Heart left ventricle (tissue), 16 donors: ENCODE results near the gene MEGF11. TPM values are rescaled to one million over a fixed set of nuclear protein-coding genes. Genes with fewer than 3 reads are reported as not detected.

Experiments
- ATAC-seq, 4 donors: fragments of 200-7000 bp; cut with Tn5 transposase; one replicate each; pipeline ENCODE4 v1.9.1; 2020 to 2022; ENCODE audit warnings: moderate library complexity in 4 of 4, mild to moderate bottlenecking in 3 of 4, moderate number of reproducible peaks in 1 of 4
- DNase-seq, 5 donors: peaks; one replicate each; pipeline ENCODE4 v3.0.0-alpha.2; 2020
- H3K27ac ChIP-seq, 12 donors: fragments of 200-600 bp; sonication (generic) in 4 of 12; one replicate each; pipeline versions ENCODE4 v1.5.0 to v1.8.0; 2016 to 2022; ENCODE audit warnings: mild to moderate bottlenecking in 2 of 12
- H3K27me3 ChIP-seq, 9 donors: fragments of 200-600 bp; sonication (generic) in 2 of 9; one replicate each; pipeline versions ENCODE4 v1.5.1 to v1.8.0; 2016 to 2022; ENCODE audit warnings: mild to moderate bottlenecking in 3 of 9
- H3K36me3 ChIP-seq, 9 donors: fragments of 200-600 bp; sonication (generic) in 2 of 9; one replicate each; pipeline versions ENCODE4 v1.5.0 to v1.8.0; 2018 to 2022; ENCODE audit warnings: mild to moderate bottlenecking in 2 of 9
- H3K4me1 ChIP-seq, 12 donors: fragments of 200-600 bp; sonication (generic) in 4 of 12; one replicate each; pipeline versions ENCODE4 v1.5.0 to v1.8.0; 2016 to 2022; ENCODE audit warnings: mild to moderate bottlenecking in 3 of 12
- H3K4me3 ChIP-seq, 12 donors: fragments of 200-600 bp; sonication (generic) in 4 of 12; one replicate each; pipeline versions ENCODE4 v1.5.0 to v1.8.0; 2017 to 2022; ENCODE audit warnings: mild to moderate bottlenecking in 9 of 12, moderate library complexity in 4 of 12
- H3K9me3 ChIP-seq, 12 donors: fragments of 200-600 bp; sonication (generic) in 4 of 12; one replicate each; pipeline versions ENCODE4 v1.5.0 to v1.8.0; 2016 to 2022; ENCODE audit warnings: mild to moderate bottlenecking in 1 of 12
- POLR2A ChIP-seq, 2 donors: fragments of 450-650 bp; IDR thresholded peaks; one replicate each; pipeline ENCODE4 v1.6.1; 2017; ENCODE audit warnings: antibody characterized with exemption in 2 of 2, mild to moderate bottlenecking in 2 of 2, moderate library complexity in 2 of 2
- WGBS, 4 donors: extraction: QIAGEN DNeasy Blood & Tissue Kit in 2 of 4; methylation state at CpG; one replicate each; pipeline versions ENCODE4 v1.1.5 to v1.1.7; 2013 to 2018; 5-methylcytosine and 5-hydroxymethylcytosine counted together
- intact Hi-C, 10 donors: fragments of 100-400 bp; cut with DNase I; formaldehyde crosslinking; loops; one replicate each; pipeline versions ENCODE4 v1.11.1 to v1.14.2; 2022
- polyA plus RNA-seq, 2 donors: library from polyadenylated mRNA; stranded (reverse); fragments of 200-250 nt; gene quantifications; one replicate each; pipeline ENCODE4 v1.2.3, GENCODE V29; 2013
- total RNA-seq, 9 donors: library from RNA; depleted of rRNA in 2 of 9; stranded (reverse); fragments of >200 nt in 2 of 9; fragmentation: NEBNext Ultra II Directional in 3 of 9; extraction: Animal tissue kit (Norgen Biotek cat#: 25700) in 3 of 9; gene quantifications; one replicate each; pipeline versions ENCODE4 v1.1.0 to v1.2.4, GENCODE V29; 2016 to 2023
- TF ChIP-seq, protein P1 (sequence below), 12 donors: fragments of 200-600 bp; sonication (generic) in 4 of 12; IDR thresholded peaks; one replicate each; pipeline versions ENCODE4 v1.5.0 to v1.8.0; 2018 to 2022; ENCODE audit warnings: antibody characterized with exemption in 12 of 12, mild to moderate bottlenecking in 5 of 12
- donor health status: ischemic (EF 13 %, LVEDD 7.1; RV severe dilation, severe dysfunction).
- donor health status: healthy with polysubstance abuse.
- donor health status: DM: no; HTN: yes; CAD: no.
- donor health status: DM: no; HTN: no; CAD: no.
- donor health status: ischemic (EF 25% LVEDD 6.9; RV normal size, moderate dysfunction).
- donor health status: ischemic (EF 25% LVEDD 5.7; RV mildly dilated, moderate dysfunction).
- donor health status: healthy.
- donor health status: DM: yes; HTN: yes; CAD: no.
- donor health status: ischemic (EF 35%, LVEDD 5.7; RV mildly dilated, moderate dysfunction).
- donor health status: nonischemic (EF 11% LVEDD 7.7; RV severe dilation, severe dysfunction).
- donor health status: DM: yes; HTN: yes; CAD: no.
- donor health status: PGD.
- donor health status: ischemic (EF 29% LVEDD 5.4; RV normal size, mild dysfunction).
- donor health status: nonischemic (EF 23%, LVEDD 6.1; RV moderate dilation, normal function).

The MEGF11 gene
- total and polyA plus RNA-seq, 11 donors, result 0.07 TPM; not detected in 10

DNA sequence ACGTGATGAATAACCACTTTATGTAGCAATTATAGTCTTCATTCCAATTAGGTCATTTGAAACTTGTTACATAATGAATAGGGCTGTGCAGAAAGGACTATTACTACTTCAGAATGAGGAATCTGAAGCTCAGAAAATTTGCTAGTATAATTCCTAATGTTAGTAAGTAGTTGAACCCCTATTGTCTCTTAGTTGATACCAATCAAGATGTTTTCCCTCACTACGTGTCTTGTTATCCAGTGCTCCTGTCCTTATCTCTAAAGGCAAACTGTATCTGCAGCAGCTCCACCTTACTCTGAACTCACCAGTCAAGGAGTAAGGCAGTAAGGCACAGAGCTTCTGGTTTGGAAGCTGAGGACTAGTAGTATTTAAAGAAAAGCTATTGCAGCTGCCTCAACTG lies 352.2 kb downstream of the MEGF11 start:
- Histone ChIP-seq H3K36me3 (peaks cover 0 to 95% (median 76%) of the 10 kb centered on the region in 9 donors), H3K9me3 (no peaks in the 10 kb centered on the region), H3K27ac (peak overlapping the region in 1 of 12 donors; percentile 5), H3K4me1 (peaks cover 0 to 39% (median 11%) of the 10 kb centered on the region in 12 donors), H3K4me3 (no peak overlapping the region), H3K27me3 (no peaks in the 10 kb centered on the region)
- intact Hi-C loops, result no loop called here
- DNase-seq (no peak), ATAC-seq (no peak)
- TF ChIP-seq, protein P1, sequence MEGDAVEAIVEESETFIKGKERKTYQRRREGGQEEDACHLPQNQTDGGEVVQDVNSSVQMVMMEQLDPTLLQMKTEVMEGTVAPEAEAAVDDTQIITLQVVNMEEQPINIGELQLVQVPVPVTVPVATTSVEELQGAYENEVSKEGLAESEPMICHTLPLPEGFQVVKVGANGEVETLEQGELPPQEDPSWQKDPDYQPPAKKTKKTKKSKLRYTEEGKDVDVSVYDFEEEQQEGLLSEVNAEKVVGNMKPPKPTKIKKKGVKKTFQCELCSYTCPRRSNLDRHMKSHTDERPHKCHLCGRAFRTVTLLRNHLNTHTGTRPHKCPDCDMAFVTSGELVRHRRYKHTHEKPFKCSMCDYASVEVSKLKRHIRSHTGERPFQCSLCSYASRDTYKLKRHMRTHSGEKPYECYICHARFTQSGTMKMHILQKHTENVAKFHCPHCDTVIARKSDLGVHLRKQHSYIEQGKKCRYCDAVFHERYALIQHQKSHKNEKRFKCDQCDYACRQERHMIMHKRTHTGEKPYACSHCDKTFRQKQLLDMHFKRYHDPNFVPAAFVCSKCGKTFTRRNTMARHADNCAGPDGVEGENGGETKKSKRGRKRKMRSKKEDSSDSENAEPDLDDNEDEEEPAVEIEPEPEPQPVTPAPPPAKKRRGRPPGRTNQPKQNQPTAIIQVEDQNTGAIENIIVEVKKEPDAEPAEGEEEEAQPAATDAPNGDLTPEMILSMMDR (IDR thresholded peaks at IDR 0.05), result no peak
- no peak for TF ChIP-seq POLR2A (IDR thresholded peaks at IDR 0.05)
- WGBS, 4 donors, result 69 to 78% (median 76%) methylated on average over 2 of the region's 2 CpGs

DNA sequence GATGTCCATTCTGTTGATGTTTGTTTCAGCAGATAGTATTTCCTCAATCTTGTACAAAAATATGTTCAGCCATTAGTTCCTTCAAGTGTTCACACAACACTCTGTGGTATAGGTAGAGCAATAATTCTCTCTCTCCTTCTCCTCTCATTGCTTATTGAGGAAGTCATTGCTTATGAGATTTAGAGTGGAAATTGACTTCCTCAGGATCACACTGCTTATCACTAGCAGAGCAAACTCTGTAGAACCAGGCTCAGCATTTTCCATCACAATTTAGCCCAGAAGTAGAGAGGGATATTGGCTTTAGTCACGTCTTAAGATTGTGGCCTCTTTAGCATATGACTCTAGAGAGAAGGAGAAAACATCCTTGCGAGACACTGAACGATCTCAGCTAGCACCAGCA lies 353.1 kb downstream of the MEGF11 start:
- intact Hi-C loops, result no loop called here
- no peaks in the 10 kb centered on the region for H3K27me3 ChIP-seq
- no peak overlapping the region for H3K27ac ChIP-seq
- ATAC-seq (no peak), DNase-seq (no peak)
- H3K4me1 ChIP-seq, result peaks cover 0 to 46% (median 12%) of the 10 kb centered on the region in 12 donors
- H3K4me3 ChIP-seq, result no peak overlapping the region
- H3K9me3 ChIP-seq, result no peaks in the 10 kb centered on the region
- WGBS, 4 donors, result 90 to 100% (median 95%) methylated on average over 3 of the region's 3 CpGs
- H3K36me3 ChIP-seq, result peaks cover 0 to 92% (median 76%) of the 10 kb centered on the region in 9 donors
- TF ChIP-seq POLR2A (IDR thresholded peaks at IDR 0.05), result no peak
- TF ChIP-seq, protein P1 (IDR thresholded peaks at IDR 0.05), result no peak

DNA sequence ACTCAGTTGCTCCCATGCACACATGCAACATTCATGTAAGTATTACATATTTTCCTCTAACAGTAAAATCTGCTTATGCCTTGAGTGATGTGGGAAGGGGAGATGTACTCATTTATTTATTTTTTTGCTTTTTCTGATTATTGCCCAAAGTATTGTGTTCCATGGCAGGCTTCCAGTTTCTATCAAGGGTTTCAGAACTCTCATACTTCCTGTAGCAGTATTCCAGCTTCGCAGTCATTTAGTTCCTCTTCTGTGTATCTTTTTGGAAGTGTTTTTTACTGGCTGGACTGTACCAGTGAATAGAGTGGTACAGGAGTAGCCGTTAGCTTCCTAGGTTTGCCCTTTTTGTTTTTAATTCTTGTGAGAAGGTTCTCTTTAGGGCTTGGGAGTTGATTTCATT lies 357.3 kb downstream of the MEGF11 start:
- H3K4me1 ChIP-seq, result peaks cover 0 to 17% (median 0%) of the 10 kb centered on the region in 12 donors
- TF ChIP-seq, protein P1 (IDR thresholded peaks at IDR 0.05), result no peak
- TF ChIP-seq POLR2A (IDR thresholded peaks at IDR 0.05), result no peak
- no peaks in the 10 kb centered on the region for H3K27me3 ChIP-seq
- H3K36me3 ChIP-seq, result peaks cover 0 to 89% (median 67%) of the 10 kb centered on the region in 9 donors
- peak overlapping the region in 1 of 12 donors; percentile 18 for H3K27ac ChIP-seq
- intact Hi-C loops, result no loop called here
- H3K4me3 ChIP-seq, result no peak overlapping the region
- DNase-seq (no peak), ATAC-seq (no peak)
- 47 to 60% (median 54%) methylated on average over 2 of the region's 2 CpGs for WGBS, 4 donors
- no peaks in the 10 kb centered on the region for H3K9me3 ChIP-seq

DNA sequence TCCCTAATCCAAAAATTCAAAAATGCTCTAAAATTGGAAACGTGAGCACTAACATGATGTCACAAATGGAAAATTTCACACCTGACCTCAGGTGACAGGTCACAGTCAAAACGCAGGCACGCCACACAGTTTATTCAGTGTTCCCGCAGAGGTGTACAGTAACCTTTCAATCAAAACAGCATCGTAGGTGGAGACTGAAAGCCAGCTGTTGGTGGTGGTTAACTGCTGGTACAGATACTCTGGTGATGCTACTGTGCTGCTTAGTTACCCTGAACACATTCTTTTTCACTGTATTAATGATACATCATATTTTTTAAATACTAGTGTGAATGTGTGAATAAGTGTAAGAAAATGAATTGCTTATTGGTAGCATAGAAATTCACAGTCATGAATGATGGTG lies 360.5 kb downstream of the MEGF11 start:
- 87 to 92% (median 91%) methylated on average over 5 of the region's 5 CpGs for WGBS, 4 donors
- no peaks in the 10 kb centered on the region for H3K27me3 ChIP-seq
- DNase-seq (no peak), ATAC-seq (no peak)
- H3K4me1 ChIP-seq, result peaks cover 0 to 25% (median 3%) of the 10 kb centered on the region in 12 donors
- intact Hi-C loops, result no loop called here
- peaks cover 0 to 89% (median 64%) of the 10 kb centered on the region in 9 donors for H3K36me3 ChIP-seq
- no peak overlapping the region for H3K4me3 ChIP-seq
- no peak overlapping the region for H3K27ac ChIP-seq
- no peaks in the 10 kb centered on the region for H3K9me3 ChIP-seq
- TF ChIP-seq POLR2A (IDR thresholded peaks at IDR 0.05), result no peak
- TF ChIP-seq, protein P1 (IDR thresholded peaks at IDR 0.05), result no peak
